ENCODE results near the gene OR4C13.
"Not testable (repeated sequence)": the region's sequence is repeated elsewhere in the genome, so short reads cannot be mapped to it uniquely, and the experiment has no call there.

Gene OR4C13

GRCh38 chr11:49952091-49952490 is at the start of gene OR4C13:
Gene OR4C13 (plus strand): TSS chr11:49952391. CDS start chr11:49952423, 32 bp downstream.
- DNase-seq: no peak

- not testable (repeated sequence) for DNase-seq
These were observed 40.7 kb upstream of the OR4C13 start for GRCh38 chr11:49911516-49911915.

- not testable (repeated sequence) for DNase-seq
These were observed 3.5 kb upstream of the OR4C13 start for GRCh38 chr11:49948701-49949100.

GRCh38 chr11:49973439-49973838 is 21.2 kb downstream of the OR4C13 start:
- not testable (repeated sequence) for DNase-seq

GRCh38 chr11:49982435-49982834 is 30.2 kb downstream of the OR4C13 start, which contains the start of gene OR4C12:
Gene OR4C12 (minus strand): TSS chr11:49982535. CDS start chr11:49982501, 34 bp downstream.
- DNase-seq: not testable (repeated sequence)

GRCh38 chr11:49995565-49995964 is 43.4 kb downstream of the OR4C13 start:
- no peak for DNase-seq

Data from cerebellar nuclear complex (tissue), 1 donor.